Lower lobe of right lung (tissue), 2 donors: Measurements from ENCODE around the gene PDZD2. TPM values are rescaled to one million over a fixed set of nuclear protein-coding genes. Genes with fewer than 3 reads are reported as not detected.

Source experiments
- ATAC-seq, 2 donors: fragments of 200-7000 bp; cut with Tn5 transposase; one replicate each; pipeline ENCODE4 v1.9.1; 2020 to 2022; ENCODE audit warnings: mild to moderate bottlenecking in 2 of 2, moderate library complexity in 2 of 2
- DNase-seq: peaks from one replicate; pipeline ENCODE4 v3.0.0-alpha.2; 2020
- H3K27ac ChIP-seq: fragments of 200-600 bp; one replicate; pipeline ENCODE4 v1.8.0; 2022
- H3K27me3 ChIP-seq: fragments of 200-600 bp; one replicate; pipeline ENCODE4 v1.8.0; 2022; ENCODE audit warnings: low read depth
- H3K36me3 ChIP-seq: fragments of 200-600 bp; one replicate; pipeline ENCODE4 v1.8.0; 2022; ENCODE audit warnings: mild to moderate bottlenecking
- H3K4me1 ChIP-seq: fragments of 200-600 bp; one replicate; pipeline ENCODE4 v1.8.0; 2022
- H3K4me3 ChIP-seq: fragments of 200-600 bp; one replicate; pipeline ENCODE4 v1.8.0; 2022; ENCODE audit warnings: mild to moderate bottlenecking
- H3K9me3 ChIP-seq: fragments of 200-600 bp; one replicate; pipeline ENCODE4 v1.8.0; 2022
- intact Hi-C: fragments of 100-400 bp; cut with DNase I; formaldehyde crosslinking; loops from one replicate; pipeline ENCODE4 v1.11.0; 2022
- total RNA-seq: library from RNA; stranded (reverse); fragmentation: NEBNext Ultra II Directional; extraction: Animal tissue kit (Norgen Biotek cat#: 25700); gene quantifications from one replicate; pipeline ENCODE4 v1.2.1, GENCODE V29; 2021
- TF ChIP-seq, protein P1 (sequence below): fragments of 200-600 bp; IDR thresholded peaks from one replicate; pipeline ENCODE4 v1.8.0; 2022; ENCODE audit warnings: antibody characterized with exemption, mild to moderate bottlenecking
- donor health status: DM: no; HTN: yes; CAD: no; lungs with severe emphysema.

Gene PDZD2
- total RNA-seq, 1 donor from 2014 or later, result 67.8 TPM

DNA sequence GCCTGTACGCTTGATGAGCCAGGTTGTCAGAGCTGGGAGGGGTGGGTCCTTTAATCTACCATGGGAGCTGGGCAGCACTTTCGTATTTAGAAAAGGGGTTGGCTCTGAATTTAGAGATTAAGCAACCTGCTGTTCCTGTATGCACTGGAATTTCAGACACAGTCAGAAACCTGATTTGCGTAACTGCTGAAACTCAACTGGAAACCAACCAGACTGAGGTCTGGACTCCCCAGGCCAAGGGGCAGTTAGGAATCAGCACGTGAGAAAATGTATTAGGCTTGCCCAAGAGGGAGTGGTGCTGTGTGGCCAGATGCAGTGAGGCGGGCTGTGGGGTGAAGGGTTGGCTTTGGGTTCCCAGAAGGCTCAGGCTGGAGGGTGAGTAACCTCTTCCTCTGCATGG lies 300.2 kb downstream of the PDZD2 start:
- TF ChIP-seq, protein P1, sequence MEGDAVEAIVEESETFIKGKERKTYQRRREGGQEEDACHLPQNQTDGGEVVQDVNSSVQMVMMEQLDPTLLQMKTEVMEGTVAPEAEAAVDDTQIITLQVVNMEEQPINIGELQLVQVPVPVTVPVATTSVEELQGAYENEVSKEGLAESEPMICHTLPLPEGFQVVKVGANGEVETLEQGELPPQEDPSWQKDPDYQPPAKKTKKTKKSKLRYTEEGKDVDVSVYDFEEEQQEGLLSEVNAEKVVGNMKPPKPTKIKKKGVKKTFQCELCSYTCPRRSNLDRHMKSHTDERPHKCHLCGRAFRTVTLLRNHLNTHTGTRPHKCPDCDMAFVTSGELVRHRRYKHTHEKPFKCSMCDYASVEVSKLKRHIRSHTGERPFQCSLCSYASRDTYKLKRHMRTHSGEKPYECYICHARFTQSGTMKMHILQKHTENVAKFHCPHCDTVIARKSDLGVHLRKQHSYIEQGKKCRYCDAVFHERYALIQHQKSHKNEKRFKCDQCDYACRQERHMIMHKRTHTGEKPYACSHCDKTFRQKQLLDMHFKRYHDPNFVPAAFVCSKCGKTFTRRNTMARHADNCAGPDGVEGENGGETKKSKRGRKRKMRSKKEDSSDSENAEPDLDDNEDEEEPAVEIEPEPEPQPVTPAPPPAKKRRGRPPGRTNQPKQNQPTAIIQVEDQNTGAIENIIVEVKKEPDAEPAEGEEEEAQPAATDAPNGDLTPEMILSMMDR, result no peak
- intact Hi-C loops, result no loop called here
- no peak overlapping the region for H3K4me3 ChIP-seq
- no peak for DNase-seq
- no peak overlapping the region for H3K27ac ChIP-seq
- peak; percentile 61 to 67 for ATAC-seq
- no peaks in the 10 kb centered on the region for H3K9me3 ChIP-seq
- H3K36me3 ChIP-seq, result no peaks in the 10 kb centered on the region
- H3K4me1 ChIP-seq, result peaks cover 25% of the 10 kb centered on the region
- H3K27me3 ChIP-seq, result no peaks in the 10 kb centered on the region

DNA sequence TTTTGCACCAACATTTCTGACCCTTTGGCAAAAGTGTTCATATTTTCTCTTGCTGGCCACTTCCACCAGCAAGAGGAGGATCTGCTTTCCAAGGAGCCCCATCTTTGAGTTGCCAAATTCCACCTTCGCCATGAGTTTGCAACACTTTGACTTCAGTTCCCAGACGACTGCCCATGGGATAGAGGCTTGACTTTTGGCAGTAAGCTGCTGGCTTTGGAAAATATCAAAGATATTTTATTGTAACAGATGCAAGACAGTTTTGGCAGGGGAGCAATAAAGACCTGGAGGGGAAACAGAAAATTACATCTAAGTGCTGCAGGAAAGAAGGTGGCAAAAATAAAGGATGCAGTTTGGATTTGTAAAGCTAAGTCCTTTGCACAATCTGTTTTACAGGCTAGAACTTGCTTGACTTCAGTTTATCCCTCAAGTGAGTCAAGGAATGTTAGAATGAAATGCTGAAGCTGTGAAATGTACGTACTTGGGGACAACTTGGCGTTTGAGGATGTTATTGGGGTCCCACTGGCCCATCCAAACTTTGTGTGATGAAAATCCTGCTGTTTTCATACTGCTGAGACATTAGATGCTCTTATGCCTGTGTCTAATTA lies 302.3 kb downstream of the PDZD2 start:
- TF ChIP-seq, protein P1, result no peak
- H3K9me3 ChIP-seq, result no peaks in the 10 kb centered on the region
- ATAC-seq, result no peak

DNA sequence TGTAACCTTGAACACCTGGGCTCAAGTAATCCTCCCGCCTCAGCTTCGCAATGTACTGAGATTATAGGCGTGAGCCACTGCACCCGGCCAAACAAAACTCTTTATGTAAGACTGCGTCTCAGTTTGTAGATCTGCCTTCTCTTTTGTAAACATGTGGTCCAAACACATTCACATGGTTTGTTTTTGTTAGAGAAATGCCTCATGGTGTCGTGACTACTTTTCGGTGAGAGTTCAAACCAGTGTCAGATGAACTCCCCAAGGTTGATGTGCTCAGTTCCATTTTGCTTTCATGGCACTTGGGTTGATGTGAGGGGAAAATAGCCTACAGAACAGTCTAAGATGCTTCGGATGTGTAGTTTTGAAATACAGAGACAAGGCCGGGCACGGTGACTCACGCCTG lies 303.6 kb downstream of the PDZD2 start:
- Histone ChIP-seq H3K27ac (no peak overlapping the region), H3K4me1 (peaks cover 6% of the 10 kb centered on the region), H3K4me3 (no peak overlapping the region), H3K9me3 (no peaks in the 10 kb centered on the region), H3K36me3 (no peaks in the 10 kb centered on the region), H3K27me3 (no peaks in the 10 kb centered on the region)
- ATAC-seq, result no peak
- intact Hi-C loops, result no loop called here
- TF ChIP-seq, protein P1, result no peak
- DNase-seq, result no peak

More for the DNA sequence above, 302.3 kb downstream of the PDZD2 start:
- Histone ChIP-seq H3K4me3 (no peak overlapping the region), H3K36me3 (no peaks in the 10 kb centered on the region), H3K4me1 (peaks cover 17% of the 10 kb centered on the region), H3K27me3 (no peaks in the 10 kb centered on the region), H3K27ac (no peak overlapping the region)
- no peak for DNase-seq
- intact Hi-C loops, result no loop called here

DNA sequence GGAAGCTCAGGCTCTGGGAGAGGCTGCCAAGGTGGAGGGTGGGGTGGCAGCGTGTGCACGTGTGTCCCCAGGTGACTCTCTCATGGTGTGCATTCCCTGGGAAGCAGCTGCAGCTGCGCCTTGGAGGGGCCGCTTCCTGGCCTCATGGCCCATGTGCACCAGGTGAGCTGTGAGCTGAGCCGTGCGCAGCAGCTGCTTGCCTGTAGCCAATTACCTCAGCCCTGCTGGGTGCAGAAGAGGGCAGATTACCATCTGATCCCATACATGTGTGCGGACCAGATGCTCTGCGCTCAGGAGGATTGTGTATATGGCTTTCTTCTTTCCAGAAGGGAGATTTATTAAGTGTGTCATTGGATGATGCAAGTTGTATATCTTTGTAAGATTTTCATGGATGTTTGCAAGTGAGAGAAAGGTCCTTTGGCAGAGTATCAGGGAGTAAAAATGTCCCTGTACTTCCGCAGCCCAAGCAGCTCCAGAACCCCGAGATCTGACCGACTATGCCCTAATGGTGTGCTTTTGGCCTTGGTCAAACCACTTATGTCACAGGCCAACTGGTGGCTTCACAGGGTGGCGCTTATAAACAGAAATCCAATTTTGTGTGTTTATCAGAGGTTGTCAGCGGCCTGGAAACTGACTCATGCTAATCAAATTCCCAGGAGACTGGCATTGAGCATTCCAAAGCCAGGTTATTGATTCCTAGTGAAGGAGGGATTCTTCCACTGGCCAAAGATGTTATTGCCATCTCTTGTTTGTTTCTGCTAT lies 305.9 kb downstream of the PDZD2 start:
- ATAC-seq, result peak; percentile 53 to 54
- H3K4me3 ChIP-seq, result no peak overlapping the region
- H3K9me3 ChIP-seq, result no peaks in the 10 kb centered on the region
- no peak overlapping the region for H3K27ac ChIP-seq
- no peaks in the 10 kb centered on the region for H3K36me3 ChIP-seq
- TF ChIP-seq, protein P1, result no peak
- DNase-seq, result no peak
- no peaks in the 10 kb centered on the region for H3K27me3 ChIP-seq
- intact Hi-C loops, result no loop called here
- H3K4me1 ChIP-seq, result peaks cover 6% of the 10 kb centered on the region

DNA sequence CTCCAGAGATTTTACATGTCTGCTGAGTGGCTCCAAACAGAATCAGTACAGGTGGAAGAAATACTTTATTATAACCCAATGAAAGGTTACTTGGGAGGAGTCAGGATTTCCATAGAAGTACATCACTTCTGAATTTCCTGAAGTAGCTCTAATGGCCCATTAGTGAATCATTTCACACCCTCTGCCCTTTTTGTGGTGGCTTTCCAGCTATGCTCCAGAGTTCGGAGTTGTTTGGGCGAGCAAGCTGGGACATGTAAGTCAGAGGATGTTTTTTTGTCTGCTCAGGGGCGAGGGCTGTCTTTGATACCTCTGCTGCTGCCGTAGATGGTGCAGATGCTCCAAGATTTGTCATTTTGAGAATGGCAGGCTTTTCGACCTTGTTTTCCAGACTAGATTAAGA lies 309.1 kb downstream of the PDZD2 start:
- DNase-seq, result no peak
- H3K4me1 ChIP-seq, result peaks cover 6% of the 10 kb centered on the region

More for the DNA sequence above, 309.1 kb downstream of the PDZD2 start:
- TF ChIP-seq, protein P1, result no peak
- no peaks in the 10 kb centered on the region for H3K36me3 ChIP-seq
- H3K9me3 ChIP-seq, result peaks cover 4% of the 10 kb centered on the region
- H3K27ac ChIP-seq, result no peak overlapping the region
- peak in 1 of 2 donors; percentile 29 for ATAC-seq
- intact Hi-C loops, result no loop called here
- H3K4me3 ChIP-seq, result no peak overlapping the region
- no peaks in the 10 kb centered on the region for H3K27me3 ChIP-seq
